Stimulated activated naive CD8-positive, alpha-beta T cell treated with anti-CD3 and anti-CD28 coated beads, Interleukin-15, Interleukin-2, amounts not matched to agents 100 ng/mL and 50 ng/mL, for 24 hours (primary cell): Measurements from ENCODE around the gene EPX.

Experiments
- H3K27ac Mint-ChIP-seq: one replicate; pipeline ENCODE4 v1.8.0; 2021; ENCODE audit warnings: mild to moderate bottlenecking, mixed read lengths
- H3K27me3 Mint-ChIP-seq: one replicate; pipeline ENCODE4 v1.8.0; 2021; ENCODE audit warnings: mixed read lengths
- H3K36me3 Mint-ChIP-seq: one replicate; pipeline ENCODE4 v1.8.0; 2021; ENCODE audit warnings: low read depth, mixed read lengths
- H3K4me1 Mint-ChIP-seq: one replicate; pipeline ENCODE4 v1.8.0; 2021; ENCODE audit warnings: low read depth, mixed read lengths
- H3K4me3 Mint-ChIP-seq: one replicate; pipeline ENCODE4 v1.8.0; 2021; ENCODE audit warnings: mild to moderate bottlenecking, mixed read lengths
- H3K9me3 Mint-ChIP-seq: one replicate; pipeline ENCODE4 v1.8.0; 2021; ENCODE audit warnings: mixed read lengths

The EPX gene

GRCh38 chr17:58196610-58197009, 4.1 kb downstream of the EPX start:
- Mint-ChIP-seq H3K4me1 (no peaks in the 10 kb centered on the region), H3K36me3 (no peaks in the 10 kb centered on the region), H3K27me3 (peaks cover 10% of the 10 kb centered on the region), H3K9me3 (no peaks in the 10 kb centered on the region), H3K27ac (no peak overlapping the region), H3K4me3 (no peak overlapping the region)

- Mint-ChIP-seq H3K4me3 (no peak overlapping the region), H3K27me3 (peaks cover 10% of the 10 kb centered on the region), H3K4me1 (no peaks in the 10 kb centered on the region), H3K27ac (no peak overlapping the region), H3K36me3 (no peaks in the 10 kb centered on the region), H3K9me3 (no peaks in the 10 kb centered on the region)
Measured at GRCh38 chr17:58200024-58200633, 7.6 kb downstream of the EPX start.

- Mint-ChIP-seq H3K27me3 (peaks cover 10% of the 10 kb centered on the region), H3K36me3 (no peaks in the 10 kb centered on the region), H3K27ac (no peak overlapping the region), H3K4me3 (no peak overlapping the region), H3K4me1 (no peaks in the 10 kb centered on the region), H3K9me3 (no peaks in the 10 kb centered on the region)
Measured at GRCh38 chr17:58202859-58203258, 10.3 kb downstream of the EPX start.

DNA sequence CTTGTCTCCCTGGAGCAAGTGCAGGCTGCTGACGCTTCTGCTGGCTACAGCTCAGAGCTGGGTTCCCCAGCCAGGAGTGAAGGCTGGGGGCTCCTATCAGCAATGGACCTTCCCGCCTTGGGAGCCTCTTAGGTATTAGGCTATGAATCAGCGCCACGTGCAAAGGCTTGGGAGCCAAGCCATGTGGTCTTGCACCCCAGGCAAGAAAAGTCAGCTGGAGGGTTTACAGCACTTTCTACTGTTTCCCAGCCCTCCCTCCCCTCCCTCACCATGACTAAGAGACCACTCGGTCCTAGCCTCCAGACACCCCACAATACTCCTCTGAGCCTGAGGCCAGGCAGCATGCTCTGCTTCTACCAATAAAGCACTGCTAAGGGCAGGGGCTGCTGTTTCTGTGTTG, 12.3 kb downstream of the EPX start:
- H3K9me3 Mint-ChIP-seq: no peaks in the 10 kb centered on the region
- no peaks in the 10 kb centered on the region for H3K4me1 Mint-ChIP-seq
- H3K36me3 Mint-ChIP-seq: peaks cover 9% of the 10 kb centered on the region
- peaks cover 3% of the 10 kb centered on the region for H3K27me3 Mint-ChIP-seq
- no peak overlapping the region for H3K27ac Mint-ChIP-seq
- no peak overlapping the region for H3K4me3 Mint-ChIP-seq

DNA sequence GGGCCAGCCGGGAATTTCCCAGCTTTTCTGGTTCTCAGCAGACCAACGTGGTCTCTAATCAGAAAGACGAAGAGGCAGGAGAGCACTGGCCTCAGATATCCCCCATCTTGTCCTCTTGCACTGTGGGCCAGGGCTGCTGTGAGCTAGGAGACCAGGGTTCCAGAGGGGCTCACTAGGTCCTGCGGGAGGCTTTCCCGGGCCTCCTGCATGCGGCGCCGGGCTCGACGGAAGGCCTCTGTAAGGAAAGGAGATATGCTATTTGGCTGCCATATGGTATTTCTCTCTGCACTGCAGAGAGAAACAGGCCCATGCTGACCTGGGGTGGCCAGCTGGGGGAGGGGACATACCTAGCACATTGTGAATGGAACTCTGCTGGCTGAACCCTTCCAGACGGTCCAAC, 13.4 kb downstream of the EPX start:
- Mint-ChIP-seq H3K36me3 (peaks cover 18% of the 10 kb centered on the region), H3K4me3 (no peak overlapping the region), H3K4me1 (no peaks in the 10 kb centered on the region), H3K27me3 (no peaks in the 10 kb centered on the region), H3K27ac (no peak overlapping the region), H3K9me3 (no peaks in the 10 kb centered on the region)

- no peak overlapping the region for H3K27ac Mint-ChIP-seq
- H3K4me1 Mint-ChIP-seq: no peaks in the 10 kb centered on the region
- H3K4me3 Mint-ChIP-seq: no peak overlapping the region
- no peaks in the 10 kb centered on the region for H3K27me3 Mint-ChIP-seq
- H3K36me3 Mint-ChIP-seq: peaks cover 28% of the 10 kb centered on the region
- H3K9me3 Mint-ChIP-seq: no peaks in the 10 kb centered on the region
Measured at GRCh38 chr17:58207451-58207850, 14.9 kb downstream of the EPX start.

DNA sequence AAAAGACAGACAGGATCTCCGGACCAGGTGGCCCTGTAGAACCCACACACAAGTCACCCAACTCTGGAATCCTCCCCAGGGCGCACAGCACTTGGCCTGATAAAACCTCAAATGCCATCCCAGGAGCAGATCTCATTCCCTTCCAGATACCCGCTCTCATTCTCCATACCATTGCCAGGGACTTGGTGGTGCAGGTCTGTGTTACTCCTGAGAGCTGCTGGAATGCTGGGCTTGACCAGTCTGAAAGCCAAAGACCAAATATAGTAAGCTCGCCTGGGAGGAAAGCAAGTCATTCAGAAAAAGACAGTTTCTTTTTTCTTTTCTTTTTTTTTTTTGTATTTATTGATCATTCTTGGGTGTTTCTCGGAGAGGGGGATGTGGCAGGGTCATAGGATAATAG, 15.8 kb downstream of the EPX start:
- H3K27ac Mint-ChIP-seq: no peak overlapping the region
- no peaks in the 10 kb centered on the region for H3K27me3 Mint-ChIP-seq
- no peaks in the 10 kb centered on the region for H3K4me1 Mint-ChIP-seq
- H3K36me3 Mint-ChIP-seq: peaks cover 34% of the 10 kb centered on the region
- H3K4me3 Mint-ChIP-seq: no peak overlapping the region
- no peaks in the 10 kb centered on the region for H3K9me3 Mint-ChIP-seq

DNA sequence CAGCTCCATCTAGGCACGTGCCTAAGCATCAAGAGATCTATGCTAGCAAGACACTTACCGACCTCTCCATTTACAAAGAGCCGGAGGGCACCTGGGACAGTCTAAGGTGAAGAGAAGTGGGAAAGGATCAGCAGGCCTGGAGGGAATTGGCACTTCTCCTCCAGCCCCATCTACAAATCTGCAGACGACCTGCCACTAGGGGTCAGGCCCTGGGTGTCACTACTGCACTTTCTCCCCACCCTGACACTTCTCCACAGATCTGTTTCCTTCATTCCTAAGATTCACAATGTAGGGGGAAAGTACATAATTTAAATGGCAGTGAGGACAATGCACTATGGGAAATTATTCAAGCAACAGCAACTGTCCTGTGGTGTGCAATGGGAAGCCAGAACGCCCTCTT, 18.4 kb downstream of the EPX start:
- Mint-ChIP-seq H3K27ac (no peak overlapping the region), H3K36me3 (peaks cover 43% of the 10 kb centered on the region), H3K27me3 (no peaks in the 10 kb centered on the region), H3K4me3 (no peak overlapping the region), H3K9me3 (no peaks in the 10 kb centered on the region), H3K4me1 (no peaks in the 10 kb centered on the region)

DNA sequence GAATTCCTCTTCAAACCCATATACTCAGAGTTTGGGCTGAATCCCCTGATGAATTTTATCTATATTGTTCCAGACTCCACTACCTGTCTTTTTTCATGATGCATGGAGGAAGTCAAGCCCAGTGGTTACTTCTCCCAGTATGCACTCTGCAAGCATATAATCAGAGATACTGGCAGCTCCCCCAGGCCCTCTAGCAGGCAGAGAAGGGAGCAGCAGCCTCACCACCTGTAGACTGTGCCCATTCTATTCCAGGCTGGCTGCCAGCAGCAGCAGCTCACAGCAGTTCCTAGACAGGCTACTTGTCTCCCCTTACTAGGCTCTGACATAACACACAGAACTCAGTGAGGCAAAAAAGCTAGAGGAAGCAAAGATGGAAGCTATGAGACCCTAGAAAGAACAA, 23.2 kb downstream of the EPX start:
- Mint-ChIP-seq H3K4me1 (peaks cover 22% of the 10 kb centered on the region), H3K27ac (no peak overlapping the region), H3K27me3 (no peaks in the 10 kb centered on the region), H3K4me3 (no peak overlapping the region), H3K36me3 (peaks cover 27% of the 10 kb centered on the region), H3K9me3 (no peaks in the 10 kb centered on the region)

DNA sequence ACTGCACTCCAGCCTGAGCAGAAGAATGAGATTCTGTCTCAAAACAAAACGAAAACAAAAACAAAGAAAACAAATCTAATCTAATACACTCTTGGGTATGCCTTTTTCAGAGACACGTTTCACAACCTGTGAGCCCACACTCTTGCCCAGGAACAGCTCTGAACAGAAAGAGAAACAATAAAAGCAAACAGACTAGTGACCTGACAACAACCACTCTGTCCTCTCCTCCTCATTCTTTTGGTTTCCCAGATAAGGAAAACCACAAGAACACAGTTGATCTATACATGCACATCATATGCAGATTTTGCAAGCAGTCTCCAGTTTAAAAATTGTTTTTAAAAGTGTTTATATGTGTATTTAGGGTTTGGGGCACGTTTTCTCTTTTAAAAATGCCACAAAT, 25.2 kb downstream of the EPX start:
- Mint-ChIP-seq H3K27ac (peak overlapping the region; percentile 5), H3K4me3 (peak overlapping the region; percentile 30), H3K9me3 (no peaks in the 10 kb centered on the region), H3K27me3 (no peaks in the 10 kb centered on the region), H3K36me3 (peaks cover 15% of the 10 kb centered on the region), H3K4me1 (peaks cover 22% of the 10 kb centered on the region)

DNA sequence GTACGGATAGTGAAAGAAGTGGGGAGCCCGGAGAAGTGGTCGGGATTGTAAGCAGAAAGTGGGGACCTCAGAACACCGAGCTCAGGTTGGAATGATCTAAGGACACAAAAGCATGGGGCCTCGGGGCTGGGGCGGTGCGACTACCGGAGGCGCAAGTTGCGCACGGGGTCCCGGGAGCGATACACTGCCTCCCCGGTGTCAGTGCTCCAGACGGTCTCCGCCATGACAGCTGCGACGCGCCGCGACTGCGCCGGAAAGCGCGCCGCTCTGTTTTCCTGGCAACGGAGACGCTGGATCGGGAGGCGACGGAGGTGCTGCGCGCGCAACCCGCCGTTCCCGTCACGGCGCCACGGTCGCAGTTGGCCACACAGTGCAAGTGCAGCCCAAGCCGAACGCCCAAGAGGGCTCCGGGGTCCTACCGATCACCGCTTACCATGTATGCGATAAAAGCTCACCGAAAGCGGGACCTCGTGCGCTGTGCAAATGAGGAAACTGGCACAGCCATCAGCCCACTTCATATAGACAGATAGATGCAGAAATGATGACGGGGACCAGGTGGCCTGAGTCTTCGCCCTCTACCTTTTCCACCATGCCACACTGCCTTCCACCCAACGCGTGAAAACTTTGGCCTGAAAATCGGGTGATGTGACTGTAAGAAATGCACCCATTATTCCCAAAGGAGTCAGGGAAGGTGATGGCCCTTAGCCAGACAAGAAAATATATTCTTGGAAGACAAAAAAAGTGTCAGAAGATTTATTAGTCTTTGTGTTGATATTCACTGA, 26.7 kb downstream of the EPX start, which contains the start of gene MKS1:
TSS of gene MKS1 (minus strand) at position 249 of the 782 bp plus-strand sequence. CDS start at position 224, 25 bp downstream.
- H3K27ac Mint-ChIP-seq: peak within 1 kb of the TSS; percentile 94
- no peaks in the 10 kb centered on the region for H3K9me3 Mint-ChIP-seq
- H3K4me3 Mint-ChIP-seq: peak within 1 kb of the TSS; percentile 94
- peaks cover 25% of the 10 kb centered on the region for H3K4me1 Mint-ChIP-seq
- H3K27me3 Mint-ChIP-seq: peaks cover 4% of the 10 kb centered on the region
- peaks cover 5% of the 10 kb centered on the region for H3K36me3 Mint-ChIP-seq

DNA sequence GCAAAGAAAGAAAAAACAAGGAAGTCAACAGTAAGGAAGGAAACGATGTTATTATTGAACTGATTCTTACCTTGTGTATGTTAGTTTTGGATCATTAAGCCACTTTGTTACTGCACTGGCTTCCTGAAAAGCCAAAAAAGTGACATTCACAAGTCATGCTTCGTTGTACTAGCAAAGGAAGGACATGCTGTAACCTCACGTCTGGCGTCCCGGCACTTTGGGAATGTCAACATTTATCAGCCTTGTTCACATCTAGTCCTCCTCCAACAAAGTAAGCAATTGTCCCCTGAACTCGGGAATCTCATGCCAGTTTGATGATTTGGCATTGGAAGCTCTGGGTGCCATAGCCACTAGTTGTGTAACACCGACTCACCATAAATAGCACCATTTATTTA, 27.3 kb downstream of the EPX start:
- no peaks in the 10 kb centered on the region for H3K9me3 Mint-ChIP-seq
- H3K4me3 Mint-ChIP-seq: peak overlapping the region; percentile 94
- peaks cover 4% of the 10 kb centered on the region for H3K27me3 Mint-ChIP-seq
- peaks cover 5% of the 10 kb centered on the region for H3K36me3 Mint-ChIP-seq
- H3K4me1 Mint-ChIP-seq: peaks cover 29% of the 10 kb centered on the region
- H3K27ac Mint-ChIP-seq: peak overlapping the region; percentile 94

DNA sequence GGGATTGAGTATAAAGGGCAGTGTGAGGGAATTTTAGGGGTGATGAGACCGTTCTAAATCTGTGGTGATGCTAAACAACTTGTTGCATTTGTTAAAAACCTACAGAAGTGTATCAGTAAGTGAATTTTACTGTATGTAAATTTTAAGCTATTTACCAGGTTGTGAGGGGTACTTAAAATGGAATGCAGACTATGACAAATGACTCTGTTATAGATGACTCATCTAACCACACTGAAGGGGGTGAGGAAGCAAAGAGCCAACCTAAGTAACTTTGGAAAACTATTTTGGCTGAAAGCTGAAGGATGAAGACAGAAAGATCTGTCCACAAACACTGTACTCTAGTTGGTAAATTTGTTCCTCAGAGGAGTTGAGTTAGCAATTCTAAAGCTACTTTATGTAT, 31.8 kb downstream of the EPX start:
- no peak overlapping the region for H3K4me3 Mint-ChIP-seq
- H3K9me3 Mint-ChIP-seq: no peaks in the 10 kb centered on the region
- H3K27ac Mint-ChIP-seq: no peak overlapping the region
- H3K27me3 Mint-ChIP-seq: peaks cover 22% of the 10 kb centered on the region
- peaks cover 16% of the 10 kb centered on the region for H3K4me1 Mint-ChIP-seq
- no peaks in the 10 kb centered on the region for H3K36me3 Mint-ChIP-seq

DNA sequence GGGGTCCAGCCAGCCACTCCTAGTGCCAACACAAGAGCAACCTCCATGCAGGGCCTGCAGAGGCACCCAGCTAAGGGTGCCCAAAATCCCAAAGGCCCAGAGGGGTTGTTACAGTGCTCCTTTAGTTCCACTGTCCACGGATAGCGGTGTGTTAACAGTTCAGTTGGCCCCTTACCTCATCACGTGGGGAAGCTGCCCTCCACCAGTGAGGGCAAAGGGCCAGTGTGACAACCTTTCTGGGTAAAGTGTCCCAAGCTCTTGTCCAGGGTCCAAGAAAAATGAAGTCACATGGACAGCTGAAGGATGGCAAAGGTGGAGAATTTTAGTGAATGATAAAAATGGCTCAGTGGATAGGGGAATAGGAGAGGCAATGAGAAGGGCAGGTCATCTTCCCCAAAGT, 35.2 kb downstream of the EPX start:
- Mint-ChIP-seq H3K9me3 (no peaks in the 10 kb centered on the region), H3K27me3 (peaks cover 35% of the 10 kb centered on the region), H3K27ac (no peak overlapping the region), H3K36me3 (no peaks in the 10 kb centered on the region), H3K4me1 (peaks cover 13% of the 10 kb centered on the region), H3K4me3 (no peak overlapping the region)

DNA sequence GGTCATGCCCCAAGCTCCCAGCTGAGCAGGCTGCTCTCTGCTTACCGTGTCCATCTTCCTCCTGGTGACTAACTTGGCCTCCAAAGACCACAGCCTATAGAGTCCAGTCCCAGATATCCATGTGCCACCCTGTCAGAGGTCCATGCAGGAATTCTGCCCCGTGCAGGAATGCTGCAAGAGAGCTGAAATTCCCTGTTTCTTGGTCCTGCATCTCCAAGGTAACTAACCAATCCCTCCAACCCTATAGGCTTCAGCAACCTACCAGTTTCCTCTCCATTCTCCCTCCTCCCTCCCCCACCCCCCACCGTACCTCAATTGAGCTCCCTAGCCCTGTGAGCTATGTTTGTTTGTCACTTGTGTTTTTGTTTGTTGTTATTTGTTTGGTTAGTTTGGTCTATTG, 36.2 kb downstream of the EPX start:
- Mint-ChIP-seq H3K9me3 (no peaks in the 10 kb centered on the region), H3K4me1 (peaks cover 17% of the 10 kb centered on the region), H3K27me3 (peaks cover 31% of the 10 kb centered on the region), H3K27ac (no peak overlapping the region), H3K4me3 (no peak overlapping the region), H3K36me3 (no peaks in the 10 kb centered on the region)

GRCh38 chr17:58229384-58229783, 36.9 kb downstream of the EPX start:
- Mint-ChIP-seq H3K27ac (no peak overlapping the region), H3K9me3 (no peaks in the 10 kb centered on the region), H3K36me3 (no peaks in the 10 kb centered on the region), H3K27me3 (peaks cover 33% of the 10 kb centered on the region), H3K4me3 (no peak overlapping the region), H3K4me1 (peaks cover 13% of the 10 kb centered on the region)
